Smooth muscle cell (in vitro differentiated cells): Measurements from ENCODE around the gene PLXNA4. TPM values are rescaled to one million over a fixed set of nuclear protein-coding genes. Genes with fewer than 3 reads are reported as not detected.

Experiments used
- DNase-seq: peaks from one replicate; lab custom pipeline; 2025; ENCODE audit not compliant: unreplicated experiment; lab: John Stamatoyannopoulos, UW
- H2AFZ ChIP-seq: fragments of 200-600 bp; sonication (generic); 2 replicates; pipeline ENCODE4 v1.6.0; 2016; ENCODE audit warnings: antibody characterized with exemption, low read depth, mild to moderate bottlenecking
- H3F3A ChIP-seq: fragments of 200-600 bp; sonication (generic); 2 replicates; pipeline ENCODE4 v1.6.0; 2017; ENCODE audit warnings: antibody characterized with exemption, low read depth
- H3K27ac ChIP-seq: fragments of 200-600 bp; sonication (generic); 2 replicates; pipeline ENCODE4 v1.5.1; 2016; ENCODE audit warnings: low read depth, mild to moderate bottlenecking
- H3K27me3 ChIP-seq: fragments of 200-600 bp; sonication (generic); 2 replicates; pipeline ENCODE4 v1.6.1; 2016; ENCODE audit warnings: low read depth, mild to moderate bottlenecking
- H3K36me3 ChIP-seq: fragments of 200-600 bp; sonication (generic); 2 replicates; pipeline ENCODE4 v1.5.1; 2016; ENCODE audit warnings: low read depth
- H3K4me1 ChIP-seq: fragments of 200-600 bp; sonication (generic); 2 replicates; pipeline ENCODE4 v1.5.1; 2016; ENCODE audit warnings: low read depth
- H3K4me2 ChIP-seq: fragments of 200-600 bp; sonication (generic); 2 replicates; pipeline ENCODE4 v1.6.0; 2016; ENCODE audit warnings: mild to moderate bottlenecking
- H3K4me3 ChIP-seq: fragments of 200-600 bp; sonication (generic); 2 replicates; pipeline ENCODE4 v1.5.1; 2016; ENCODE audit warnings: mild to moderate bottlenecking
- H3K79me2 ChIP-seq: fragments of 200-600 bp; sonication (generic); 2 replicates; pipeline ENCODE4 v1.6.0; 2016; ENCODE audit warnings: low read depth, mild to moderate bottlenecking
- H3K9ac ChIP-seq: fragments of 200-600 bp; sonication (generic); 2 replicates; pipeline ENCODE4 v1.6.0; 2016; ENCODE audit warnings: low read depth
- H3K9me3 ChIP-seq: fragments of 200-600 bp; sonication (generic); replicated peaks from 2 replicates; pipeline ENCODE4 v1.5.1; 2016; ENCODE audit warnings: low read depth
- H4K20me1 ChIP-seq: fragments of 200-600 bp; sonication (generic); 2 replicates; pipeline ENCODE4 v1.6.0; 2016; ENCODE audit warnings: low read depth
- CTCF ChIP-seq: fragments of 200-600 bp; sonication (generic); IDR thresholded peaks from 2 replicates; pipeline ENCODE4 v1.5.1; 2017; ENCODE audit warnings: borderline replicate concordance, mild to moderate bottlenecking, antibody characterized with exemption; ENCODE audit not compliant: insufficient read depth, poor library complexity, severe bottlenecking
- WGBS: methylation state at CpG from one replicate; pipeline ENCODE4 v1.1.7; 2016; ENCODE audit warnings: low lambda C conversion rate; 5-methylcytosine and 5-hydroxymethylcytosine counted together
- polyA plus RNA-seq: library from polyadenylated mRNA; unstranded; fragments of >200 nt; fragmentation: Nextera tagmentation; extraction: Ambion mirVana; gene quantifications from 2 replicates; pipeline ENCODE4 v1.2.1, GENCODE V29; 2016
- total RNA-seq: library from RNA; depleted of rRNA; stranded (reverse); fragments of >200 nt; gene quantifications from 2 replicates; pipeline ENCODE4 v1.2.3, GENCODE V29; 2014

Gene PLXNA4
- total and polyA plus RNA-seq, 2 experiments from 2014 or later: 8.5 to 9.9 TPM

- no peaks in the 10 kb centered on the region for H4K20me1 ChIP-seq
- no peak overlapping the region for H2AFZ ChIP-seq
- H3K4me1 ChIP-seq: no peaks in the 10 kb centered on the region
- H3K4me2 ChIP-seq: no peak overlapping the region
- no peak overlapping the region for H3K9ac ChIP-seq
- H3K36me3 ChIP-seq: no peaks in the 10 kb centered on the region
- no peaks in the 10 kb centered on the region for H3K9me3 ChIP-seq
- H3F3A ChIP-seq: no peaks in the 10 kb centered on the region
- H3K79me2 ChIP-seq: no peaks in the 10 kb centered on the region
- TF ChIP-seq CTCF: no peak
- H3K27ac ChIP-seq: no peak overlapping the region
- 100% methylated on average over 2 of the region's 2 CpGs for WGBS
- H3K27me3 ChIP-seq: no peaks in the 10 kb centered on the region
- no peak overlapping the region for H3K4me3 ChIP-seq
- no peak for DNase-seq
Observed at GRCh38 chr7:132197772-132198171, 378.5 kb downstream of the PLXNA4 start.

- Histone ChIP-seq H3K36me3 (no peaks in the 10 kb centered on the region), H3K4me2 (no peak overlapping the region), H3K27ac (no peak overlapping the region), H4K20me1 (no peaks in the 10 kb centered on the region), H3K9me3 (no peaks in the 10 kb centered on the region), H2AFZ (no peak overlapping the region), H3K79me2 (no peaks in the 10 kb centered on the region), H3K9ac (no peak overlapping the region), H3K4me3 (no peak overlapping the region), H3F3A (no peaks in the 10 kb centered on the region), H3K4me1 (no peaks in the 10 kb centered on the region), H3K27me3 (no peaks in the 10 kb centered on the region)
- DNase-seq: no peak
- no peak for TF ChIP-seq CTCF
- WGBS: 94% methylated on average over 5 of the region's 5 CpGs
Observed at GRCh38 chr7:132193898-132194297, 382.4 kb downstream of the PLXNA4 start.

DNA sequence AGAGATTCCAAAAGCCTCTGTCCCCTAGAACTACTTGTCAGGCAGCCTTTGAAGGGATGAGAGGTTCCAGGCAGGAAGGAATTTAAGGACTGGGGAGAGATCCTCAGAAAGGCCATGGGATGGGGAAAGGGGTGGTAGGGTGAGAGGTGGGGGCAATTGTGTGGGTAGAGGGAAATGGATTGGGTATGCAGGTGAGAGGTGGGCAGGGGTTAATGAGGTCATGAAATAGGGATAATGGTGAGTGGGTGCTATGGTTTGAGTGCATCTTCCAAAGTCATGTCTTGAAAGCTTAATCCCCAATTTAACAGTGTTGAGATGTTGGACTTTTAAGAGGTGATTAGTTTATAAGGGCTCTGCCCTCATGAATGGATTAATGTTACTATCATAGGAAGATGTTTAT, 383.5 kb downstream of the PLXNA4 start:
- no peak overlapping the region for H3K4me3 ChIP-seq
- H3K36me3 ChIP-seq: no peaks in the 10 kb centered on the region
- no peak for TF ChIP-seq CTCF
- H3K79me2 ChIP-seq: no peaks in the 10 kb centered on the region
- H3K27me3 ChIP-seq: no peaks in the 10 kb centered on the region
- no peaks in the 10 kb centered on the region for H4K20me1 ChIP-seq
- no peak overlapping the region for H3K4me2 ChIP-seq
- no peaks in the 10 kb centered on the region for H3F3A ChIP-seq
- no peak overlapping the region for H3K27ac ChIP-seq
- no peak overlapping the region for H2AFZ ChIP-seq
- H3K9ac ChIP-seq: no peak overlapping the region
- no peaks in the 10 kb centered on the region for H3K9me3 ChIP-seq
- H3K4me1 ChIP-seq: no peaks in the 10 kb centered on the region
- DNase-seq: no peak

DNA sequence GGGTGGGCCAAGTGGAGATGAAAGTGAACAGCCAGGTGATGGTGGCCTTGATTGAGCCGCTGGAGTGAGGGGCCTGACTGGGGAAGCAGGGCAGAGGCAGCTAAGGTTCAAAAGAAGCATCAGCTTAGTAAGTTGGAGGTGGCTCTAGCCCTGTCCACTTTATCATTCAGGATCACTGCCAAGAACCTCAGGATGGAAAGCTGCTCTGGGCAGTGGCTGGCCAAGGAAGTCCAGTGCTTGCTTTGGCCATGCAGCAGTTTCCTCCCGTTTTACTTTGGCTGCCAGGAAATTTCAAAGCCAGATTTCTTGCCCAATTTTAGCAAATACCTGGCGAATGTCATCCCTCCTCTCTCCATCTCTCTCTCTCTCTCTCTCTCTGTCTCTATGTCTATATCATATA, 384.9 kb downstream of the PLXNA4 start:
- no peak for DNase-seq
- Histone ChIP-seq H2AFZ (no peak overlapping the region), H3K4me1 (no peaks in the 10 kb centered on the region), H3K27me3 (no peaks in the 10 kb centered on the region), H3K4me2 (no peak overlapping the region), H3K9me3 (peaks cover 4% of the 10 kb centered on the region), H3K79me2 (no peaks in the 10 kb centered on the region), H3K27ac (no peak overlapping the region), H3K36me3 (no peaks in the 10 kb centered on the region), H3F3A (no peaks in the 10 kb centered on the region), H3K4me3 (no peak overlapping the region), H3K9ac (no peak overlapping the region), H4K20me1 (no peaks in the 10 kb centered on the region)
- TF ChIP-seq CTCF: no peak
- 93% methylated on average over 3 of the region's 3 CpGs for WGBS
